HCT116 (cell line): ENCODE data around the gene CCDC197. TPM values are rescaled to one million over a fixed set of nuclear protein-coding genes. Genes with fewer than 3 reads are reported as not detected.

Experiments
- ATAC-seq: fragments of 200-7000 bp; cut with Tn5 transposase; 2 replicates; pipeline ENCODE4 v1.9.1; 2020; ENCODE audit warnings: mild to moderate bottlenecking, moderate library complexity
- Bru-seq: library from RNA; stranded (reverse); fragments of 400-500 nt; gene quantifications from one replicate; lab custom pipeline; 2021; lab: Mats Ljungman, UMichigan
- BruChase-seq, 2 experiments: library from RNA; stranded (reverse); fragments of 400-500 nt; gene quantifications; one replicate each; lab custom pipeline; 2021; lab: Mats Ljungman, UMichigan
- BruUV-seq: library from RNA; stranded (reverse); fragments of 400-500 nt; replicated peaks from 2 replicates; lab custom pipeline; 2021; lab: Mats Ljungman, UMichigan
- CTCF ChIA-PET: fragments of 300-600 bp; sonication (Branson Sonifier 250); formaldehyde crosslinking; loops from one replicate; lab custom pipeline; 2021; ENCODE audit warnings: antibody characterized with exemption; lab: Charles Lee
- POLR2A ChIA-PET: fragments of 300-600, 350-600 bp; sonication (Branson Sonifier 250); formaldehyde crosslinking; loops from one replicate; lab custom pipeline; 2021; ENCODE audit warnings: antibody characterized with exemption; lab: Charles Lee
- RAD21 ChIA-PET, 2 experiments: fragments of 300-600 bp; sonication (Branson Sonifier 250); formaldehyde crosslinking; loops; one replicate each; lab custom pipeline; 2023; ENCODE audit warnings: low total read pairs in 2 of 2; ENCODE audit not compliant: uncharacterized antibody in 2 of 2, unreplicated experiment in 2 of 2, low non-redundant PET in 1 of 2; lab: Charles Lee
- DNase-seq: peaks from one replicate; pipeline ENCODE4 v3.0.0-alpha.2; 2010; ENCODE audit warnings: low read depth, low spot score
- H2AFZ ChIP-seq: fragments of 200-600 bp; shearing (Covaris generic), sonication (generic); 2 replicates; pipeline ENCODE4 v1.6.1; 2017; ENCODE audit warnings: low read depth, mixed run types, mixed read lengths, antibody characterized with exemption, low read length; ENCODE audit not compliant: poor library complexity, severe bottlenecking
- H3K27ac ChIP-seq: 2 replicates; pipeline ENCODE4 v1.5.1; 2012; ENCODE audit warnings: low read depth, low read length
- H3K27me3 ChIP-seq: fragments of 200-600 bp; sonication (generic); 2 replicates; pipeline ENCODE4 v1.6.1; 2016; ENCODE audit warnings: mixed run types, low read length, mixed read lengths; ENCODE audit not compliant: insufficient read depth
- H3K36me3 ChIP-seq, 2 experiments: fragments of 200-500 bp in 1 of 2; fragments of 200-600 bp in 1 of 2; sonication (Bioruptor generic) in 1 of 2; sonication (generic) in 1 of 2; 2 replicates each; pipeline versions ENCODE4 v1.5.1 to v1.6.1; 2014 to 2016; ENCODE audit warnings: low read length in 2 of 2, inconsistent platforms in 1 of 2, mixed read lengths in 1 of 2, mixed run types in 1 of 2; ENCODE audit not compliant: insufficient read depth in 2 of 2, control insufficient read depth in 1 of 2
- H3K4me1 ChIP-seq, 2 experiments: fragments of 200-600 bp in 1 of 2; sonication (generic) in 1 of 2; 2 replicates each; pipeline versions ENCODE4 v1.5.1 to v1.6.1; 2012 to 2017; ENCODE audit warnings: low read length in 2 of 2, inconsistent platforms in 1 of 2, mild to moderate bottlenecking in 1 of 2, mixed read lengths in 1 of 2, mixed run types in 1 of 2, moderate library complexity in 1 of 2; ENCODE audit not compliant: insufficient read depth in 2 of 2, control insufficient read depth in 1 of 2
- H3K4me2 ChIP-seq: fragments of 200-600 bp; sonication (generic); 2 replicates; pipeline ENCODE4 v1.6.1; 2017; ENCODE audit warnings: mixed run types, low read length, mixed read lengths
- H3K4me3 ChIP-seq, 2 experiments: fragments of 200-600 bp in 1 of 2; sonication (generic) in 1 of 2; replicated peaks in 1 of 2; 2 replicates each; pipeline ENCODE4 v1.5.1; 2011 to 2016; ENCODE audit warnings: low read length in 2 of 2, control low read depth in 1 of 2, low read depth in 1 of 2, mild to moderate bottlenecking in 1 of 2, mixed read lengths in 1 of 2, mixed run types in 1 of 2
- H3K79me2 ChIP-seq: fragments of 200-600 bp; sonication (generic); 2 replicates; pipeline ENCODE4 v1.6.1; 2017; ENCODE audit warnings: mild to moderate bottlenecking, mixed run types, low read length, moderate library complexity, mixed read lengths; ENCODE audit not compliant: insufficient read depth
- H3K9ac ChIP-seq: fragments of 200-600 bp; sonication (generic); 2 replicates; pipeline ENCODE4 v1.6.1; 2016; ENCODE audit warnings: low read length, mixed read lengths
- H3K9me2 ChIP-seq: fragments of 200-600 bp; sonication (generic), shearing (Covaris generic); 2 replicates; pipeline ENCODE4 v1.6.1; 2017; ENCODE audit warnings: mixed run types, mild to moderate bottlenecking, moderate library complexity; ENCODE audit not compliant: insufficient read depth
- H3K9me3 ChIP-seq, 2 experiments: fragments of 200-500 bp in 1 of 2; fragments of 200-600 bp in 1 of 2; sonication (Bioruptor generic) in 1 of 2; sonication (generic) in 1 of 2; 2 replicates each; pipeline ENCODE4 v1.6.1; 2014 to 2017; ENCODE audit warnings: low read length in 2 of 2, mixed read lengths in 2 of 2, inconsistent platforms in 1 of 2, low read depth in 1 of 2, mild to moderate bottlenecking in 1 of 2, mixed run types in 1 of 2, moderate library complexity in 1 of 2; ENCODE audit not compliant: control insufficient read depth in 1 of 2, insufficient read depth in 1 of 2
- H4K20me1 ChIP-seq: fragments of 200-600 bp; sonication (generic), shearing (Covaris generic); 2 replicates; pipeline ENCODE4 v1.6.1; 2017; ENCODE audit warnings: mixed run types, mild to moderate bottlenecking, moderate library complexity; ENCODE audit not compliant: insufficient read depth
- ATF3 ChIP-seq: IDR thresholded peaks from 2 replicates; pipeline ENCODE4 v1.6.1; 2012
- CBX3 ChIP-seq: IDR thresholded peaks from 2 replicates; pipeline ENCODE4 v1.6.1; 2012; ENCODE audit warnings: low read depth
- CEBPB ChIP-seq: IDR thresholded peaks from 2 replicates; pipeline ENCODE4 v1.6.1; 2012; ENCODE audit warnings: low read depth
- ELF1 ChIP-seq: IDR thresholded peaks from 2 replicates; pipeline ENCODE4 v1.6.1; 2012; ENCODE audit warnings: low read depth, borderline replicate concordance
- EZH2phosphoT487 ChIP-seq: fragments of 200-600 bp; IDR thresholded peaks from 2 replicates; pipeline ENCODE4 v1.6.1; 2018; ENCODE audit warnings: antibody characterized with exemption, borderline replicate concordance
- REST ChIP-seq: IDR thresholded peaks from 2 replicates; pipeline ENCODE4 v1.6.1; 2012; ENCODE audit warnings: low read depth
- SIN3A ChIP-seq: IDR thresholded peaks from 2 replicates; pipeline ENCODE4 v1.6.1; 2012; ENCODE audit warnings: low read depth
- TCF7L2 ChIP-seq: IDR thresholded peaks from 2 replicates; pipeline ENCODE4 v1.7.0; 2011; ENCODE audit warnings: borderline replicate concordance, inconsistent platforms; ENCODE audit not compliant: insufficient read depth, insufficient read length; ENCODE audit errors: extremely low read depth
- ZBTB33 ChIP-seq: IDR thresholded peaks from 2 replicates; pipeline ENCODE4 v1.6.1; 2011; ENCODE audit warnings: mild to moderate bottlenecking, low read length, moderate library complexity; ENCODE audit not compliant: insufficient replicate concordance; ENCODE audit errors: extremely low read depth
- intact Hi-C: fragments of 100-400 bp; cut with micrococcal nuclease; formaldehyde crosslinking; loops from 2 replicates; pipeline ENCODE4 v1.10.0; 2022
- long read RNA-seq: library from polyadenylated mRNA; unstranded; transcript quantifications from one replicate; pipeline ENCODE4 v2.0.0, GENCODE V29; 2021; ENCODE audit not compliant: unreplicated experiment
- polyA plus RNA-seq: library from polyadenylated mRNA; unstranded; fragments of >200 nt; gene quantifications from 2 replicates; pipeline ENCODE4 v1.2.1, GENCODE V29; 2012; ENCODE audit warnings: missing spikeins
- total RNA-seq: library from RNA; stranded (reverse); gene quantifications from one replicate; pipeline ENCODE4 v1.2.1, GENCODE V29; 2021; ENCODE audit not compliant: unreplicated experiment

CCDC197 gene
- total RNA-seq (not detected), Bru-seq, nascent RNA (percentile 4 among the genes with signal in this experiment), BruChase-seq, experiment 1, labeled RNA remaining after a 6-hour chase (percentile 4 among the genes with signal in this experiment), BruChase-seq, experiment 2, labeled RNA remaining after a 2-hour chase (percentile 4 among the genes with signal in this experiment)
- polyA plus RNA-seq = not detected in 2 replicates
- long read RNA-seq = 0 reads

- Histone ChIP-seq H3K9me3 (no peaks in the 10 kb centered on the region), H3K9me2 (no peaks in the 10 kb centered on the region), H3K27me3 (no peaks in the 10 kb centered on the region), H3K9ac (no peak within 1 kb of the TSS), H3K4me2 (0 out of 2 replicates have a peak within 1 kb of the TSS, but pooled peaks have one; percentile 11), H2AFZ (no peak within 1 kb of the TSS), H4K20me1 (no peaks in the 10 kb centered on the region), H3K4me3 (no peak within 1 kb of the TSS), H3K79me2 (no peaks in the 10 kb centered on the region), H3K36me3 (no peaks in the 10 kb centered on the region), H3K27ac (no peak within 1 kb of the TSS), H3K4me1 (peaks cover 5 to 34% of the 10 kb centered on the region in 2 experiments; a peak in 3 of 4 replicates)
- DNase-seq (no peak), ATAC-seq (no peak)
- ChIA-PET RAD21 (interaction anchor here (0.7 to 0.9 kb wide), 2 partner anchors 57 kb away, joined by 4 read pairs; no protein-coding TSS in a partner anchor), CTCF (interaction anchor here (1.6 to 10.4 kb wide), 3 partner anchors 12 to 61 kb away, joined by 7 to 121 read pairs (median 20); no protein-coding TSS in a partner anchor), POLR2A (interaction anchor here (1.4 kb wide), 1 partner anchor 57 kb away, joined by 3 read pairs; no protein-coding TSS in a partner anchor)
- no peak for TF ChIP-seq REST
- no peak for TF ChIP-seq ATF3
- TF ChIP-seq CEBPB = no peak
- no peak for TF ChIP-seq CBX3
- no peak for TF ChIP-seq TCF7L2
- no peak for TF ChIP-seq SIN3A
- no peak for TF ChIP-seq EZH2phosphoT487
- TF ChIP-seq ZBTB33 = no peak
- TF ChIP-seq ELF1 = no peak
- intact Hi-C loops = no loop called here
- BruUV-seq = no TSS peak
Observed at GRCh38 chr14:93997082-93997481, at the start of gene CCDC197. Gene CCDC197, plus strand, starts transcription at chr14:93997301. Its CDS starts 831 bp downstream, at chr14:93998132.
